ENCODE data around the gene ERC1. TPM values are rescaled to one million over a fixed set of nuclear protein-coding genes. Genes with fewer than 3 reads are reported as not detected.

ERC1 gene
- total and polyA plus RNA-seq, 2 donors (not counting 1 experiment from before 2014, with no cell fraction given): 19.7 to 34.5 TPM

GRCh38 chr12:954741-955140, 36.3 kb upstream of the ERC1 start:
- H3K4me3 ChIP-seq (replicated peaks in 1 of 4; ENCODE audit: control extremely low read depth in 1 of 4, insufficient read depth in 1 of 4, low read depth in 3 of 4, low read length in 4 of 4): no peak overlapping the region
- DNase-seq (ENCODE audit: low read depth in 2 of 2): peak in 1 of 2 donors; percentile 28
- H3K27me3 ChIP-seq (ENCODE audit: control insufficient read depth, insufficient read depth, low read length): no peaks in the 10 kb centered on the region

GRCh38 chr12:955939-956338, 35.1 kb upstream of the ERC1 start:
- DNase-seq (ENCODE audit: low read depth in 2 of 2): no peak
- no peak overlapping the region for H2AFZ ChIP-seq (ENCODE audit: low read length)

More at GRCh38 chr12:954741-955140, 36.3 kb upstream of the ERC1 start:
- Histone ChIP-seq H2AFZ (ENCODE audit: low read length) (no peak overlapping the region), H3K36me3 (ENCODE audit: control insufficient read depth, insufficient read depth, low read length) (no peaks in the 10 kb centered on the region), H3K79me2 (ENCODE audit: control insufficient read depth, insufficient read depth, low read length) (no peaks in the 10 kb centered on the region), H3K9me3 (ENCODE audit: control insufficient read depth, insufficient read depth, low read depth, low read length) (no peaks in the 10 kb centered on the region), H3K9ac (ENCODE audit: insufficient read depth, low read length) (no peak overlapping the region), H3K4me2 (ENCODE audit: extremely low read depth, insufficient read depth, low read length) (no peak overlapping the region), H3K27ac (ENCODE audit: insufficient read depth, low read length) (no peak overlapping the region), H3K4me1 (ENCODE audit: control insufficient read depth, extremely low read depth, insufficient read depth, low read length) (peaks cover 5% of the 10 kb centered on the region), H4K20me1 (ENCODE audit: control insufficient read depth, extremely low read depth, insufficient read depth, low read length) (no peaks in the 10 kb centered on the region)
- TF ChIP-seq CTCF (conservative IDR thresholded peaks at IDR 0.05 in 1 of 2, IDR thresholded peaks at IDR 0.05 in 1 of 2; ENCODE audit: low read depth in 1 of 2, low read length in 2 of 2) (no peak), EZH2 (IDR thresholded peaks at IDR 0.05; ENCODE audit: low read length, missing control alignments) (no peak)

GRCh38 chr12:958588-959123, 32.4 kb upstream of the ERC1 start:
- TF ChIP-seq EZH2 (IDR thresholded peaks at IDR 0.05; ENCODE audit: low read length, missing control alignments) (no peak), CTCF (conservative IDR thresholded peaks at IDR 0.05 in 1 of 2, IDR thresholded peaks at IDR 0.05 in 1 of 2; ENCODE audit: low read depth in 1 of 2, low read length in 2 of 2) (no peak)
- Histone ChIP-seq H3K36me3 (ENCODE audit: control insufficient read depth, insufficient read depth, low read length) (no peaks in the 10 kb centered on the region), H3K79me2 (ENCODE audit: control insufficient read depth, insufficient read depth, low read length) (no peaks in the 10 kb centered on the region), H3K9me3 (ENCODE audit: control insufficient read depth, insufficient read depth, low read depth, low read length) (no peaks in the 10 kb centered on the region), H3K27ac (ENCODE audit: insufficient read depth, low read length) (no peak overlapping the region), H2AFZ (ENCODE audit: low read length) (no peak overlapping the region), H4K20me1 (ENCODE audit: control insufficient read depth, extremely low read depth, insufficient read depth, low read length) (no peaks in the 10 kb centered on the region), H3K9ac (ENCODE audit: insufficient read depth, low read length) (no peak overlapping the region), H3K4me3 (replicated peaks in 1 of 4; ENCODE audit: control extremely low read depth in 1 of 4, insufficient read depth in 1 of 4, low read depth in 3 of 4, low read length in 4 of 4) (no peak overlapping the region), H3K4me1 (ENCODE audit: control insufficient read depth, extremely low read depth, insufficient read depth, low read length) (peaks cover under 1% of the 10 kb centered on the region), H3K4me2 (ENCODE audit: extremely low read depth, insufficient read depth, low read length) (no peak overlapping the region), H3K27me3 (ENCODE audit: control insufficient read depth, insufficient read depth, low read length) (no peaks in the 10 kb centered on the region)
- peak in 1 of 2 donors; percentile 31 for DNase-seq (ENCODE audit: low read depth in 2 of 2)

More at GRCh38 chr12:955939-956338, 35.1 kb upstream of the ERC1 start:
- H3K36me3 ChIP-seq (ENCODE audit: control insufficient read depth, insufficient read depth, low read length): no peaks in the 10 kb centered on the region
- no peaks in the 10 kb centered on the region for H3K79me2 ChIP-seq (ENCODE audit: control insufficient read depth, insufficient read depth, low read length)
- TF ChIP-seq CTCF (conservative IDR thresholded peaks at IDR 0.05 in 1 of 2, IDR thresholded peaks at IDR 0.05 in 1 of 2; ENCODE audit: low read depth in 1 of 2, low read length in 2 of 2) (no peak), EZH2 (IDR thresholded peaks at IDR 0.05; ENCODE audit: low read length, missing control alignments) (no peak)
- no peak overlapping the region for H3K27ac ChIP-seq (ENCODE audit: insufficient read depth, low read length)
- no peak overlapping the region for H3K9ac ChIP-seq (ENCODE audit: insufficient read depth, low read length)
- H3K9me3 ChIP-seq (ENCODE audit: control insufficient read depth, insufficient read depth, low read depth, low read length): no peaks in the 10 kb centered on the region
- H3K27me3 ChIP-seq (ENCODE audit: control insufficient read depth, insufficient read depth, low read length): no peaks in the 10 kb centered on the region
- no peak overlapping the region for H3K4me3 ChIP-seq (replicated peaks in 1 of 4; ENCODE audit: control extremely low read depth in 1 of 4, insufficient read depth in 1 of 4, low read depth in 3 of 4, low read length in 4 of 4)
- no peaks in the 10 kb centered on the region for H4K20me1 ChIP-seq (ENCODE audit: control insufficient read depth, extremely low read depth, insufficient read depth, low read length)
- peaks cover 3% of the 10 kb centered on the region for H3K4me1 ChIP-seq (ENCODE audit: control insufficient read depth, extremely low read depth, insufficient read depth, low read length)
- no peak overlapping the region for H3K4me2 ChIP-seq (ENCODE audit: extremely low read depth, insufficient read depth, low read length)
